Measurements from ENCODE around the gene EOLA1. TPM values are rescaled to one million over a fixed set of nuclear protein-coding genes. Genes with fewer than 3 reads are reported as not detected.
"Not testable (repeated sequence)": the region's sequence is repeated elsewhere in the genome, so short reads cannot be mapped to it uniquely, and the experiment has no call there.

EOLA1 gene
- total RNA-seq, 1 donor from 2014 or later = 17.8 TPM

GRCh38 chrX:149551245-149551938 lies 10.6 kb downstream of the EOLA1 start:
- H3K36me3 Mint-ChIP-seq (ENCODE audit: low read depth); H3K27ac Mint-ChIP-seq (ENCODE audit: unreplicated experiment); H3K27me3 Mint-ChIP-seq (ENCODE audit: low read depth); H3K4me1 Mint-ChIP-seq (ENCODE audit: low read depth); H3K9me3 Mint-ChIP-seq (ENCODE audit: low read depth); H3K4me3 Mint-ChIP-seq (ENCODE audit: unreplicated experiment); DNase-seq (ENCODE audit: low spot score): not testable (repeated sequence)

- not testable (repeated sequence) for H3K27ac Mint-ChIP-seq (ENCODE audit: unreplicated experiment); H3K36me3 Mint-ChIP-seq (ENCODE audit: low read depth); H3K4me3 Mint-ChIP-seq (ENCODE audit: unreplicated experiment); DNase-seq (ENCODE audit: low spot score); H3K27me3 Mint-ChIP-seq (ENCODE audit: low read depth); H3K9me3 Mint-ChIP-seq (ENCODE audit: low read depth); H3K4me1 Mint-ChIP-seq (ENCODE audit: low read depth)
Measured at GRCh38 chrX:149551939-149552248, 11.1 kb downstream of the EOLA1 start.

- H3K36me3 Mint-ChIP-seq (ENCODE audit: low read depth); H3K9me3 Mint-ChIP-seq (ENCODE audit: low read depth); DNase-seq (ENCODE audit: low spot score); H3K4me3 Mint-ChIP-seq (ENCODE audit: unreplicated experiment); H3K4me1 Mint-ChIP-seq (ENCODE audit: low read depth); H3K27ac Mint-ChIP-seq (ENCODE audit: unreplicated experiment); H3K27me3 Mint-ChIP-seq (ENCODE audit: low read depth): not testable (repeated sequence)
Measured at GRCh38 chrX:149555251-149555650, 14.4 kb downstream of the EOLA1 start.

GRCh38 chrX:149563359-149563758 lies 22.5 kb downstream of the EOLA1 start:
- Mint-ChIP-seq H3K4me3 (ENCODE audit: unreplicated experiment) (no peak overlapping the region), H3K27ac (ENCODE audit: unreplicated experiment) (no peak overlapping the region), H3K4me1 (ENCODE audit: low read depth) (no peaks in the 10 kb centered on the region), H3K9me3 (ENCODE audit: low read depth) (peaks cover 7% of the 10 kb centered on the region), H3K36me3 (ENCODE audit: low read depth) (no peaks in the 10 kb centered on the region), H3K27me3 (ENCODE audit: low read depth) (no peaks in the 10 kb centered on the region)
- no peak for DNase-seq (ENCODE audit: low spot score)
- TF ChIP-seq CTCF (IDR thresholded peaks at IDR 0.05) = no peak

- H3K4me3 Mint-ChIP-seq (ENCODE audit: unreplicated experiment) = no peak overlapping the region
- no peak for TF ChIP-seq CTCF (IDR thresholded peaks at IDR 0.05)
- no peaks in the 10 kb centered on the region for H3K27me3 Mint-ChIP-seq (ENCODE audit: low read depth)
- H3K27ac Mint-ChIP-seq (ENCODE audit: unreplicated experiment) = no peak overlapping the region
- H3K4me1 Mint-ChIP-seq (ENCODE audit: low read depth) = peaks cover 13% of the 10 kb centered on the region
- H3K9me3 Mint-ChIP-seq (ENCODE audit: low read depth) = peaks cover 8% of the 10 kb centered on the region
- no peak for DNase-seq (ENCODE audit: low spot score)
- H3K36me3 Mint-ChIP-seq (ENCODE audit: low read depth) = no peaks in the 10 kb centered on the region
Measured at GRCh38 chrX:149567621-149568417, 27.0 kb downstream of the EOLA1 start.

GRCh38 chrX:149568701-149569296 lies 28.0 kb downstream of the EOLA1 start:
- Mint-ChIP-seq H3K27me3 (ENCODE audit: low read depth) (no peaks in the 10 kb centered on the region), H3K36me3 (ENCODE audit: low read depth) (no peaks in the 10 kb centered on the region), H3K9me3 (ENCODE audit: low read depth) (peaks cover 8% of the 10 kb centered on the region), H3K4me1 (ENCODE audit: low read depth) (peaks cover 16% of the 10 kb centered on the region), H3K27ac (ENCODE audit: unreplicated experiment) (no peak overlapping the region), H3K4me3 (ENCODE audit: unreplicated experiment) (no peak overlapping the region)
- TF ChIP-seq CTCF (IDR thresholded peaks at IDR 0.05) = no peak
- no peak for DNase-seq (ENCODE audit: low spot score)
